ENCODE measurements around the gene GP1BB.

Gene GP1BB

GRCh38 chr22:19742160-19743066, 19.1 kb downstream of the GP1BB start:
- no peaks in the 10 kb centered on the region for H3K36me3 ChIP-seq (ENCODE audit: control insufficient read depth, insufficient read depth, low read length)
- H3K27me3 ChIP-seq (replicated peaks; ENCODE audit: control insufficient read depth, insufficient read depth, low read length, poor library complexity, severe bottlenecking): no peaks in the 10 kb centered on the region
- H3K4me3 ChIP-seq (ENCODE audit: insufficient read depth, low read depth, low read length, poor library complexity, severe bottlenecking): no peak overlapping the region
- no peak for DNase-seq
- H3K27ac ChIP-seq (ENCODE audit: insufficient read depth, low read length, poor library complexity, severe bottlenecking): no peak overlapping the region
- H3K9me3 ChIP-seq (ENCODE audit: control insufficient read depth, low read length): no peaks in the 10 kb centered on the region
- no peaks in the 10 kb centered on the region for H3K4me1 ChIP-seq (ENCODE audit: control insufficient read depth, insufficient read depth, low read length, poor library complexity, severe bottlenecking)

GRCh38 chr22:19743081-19743480, 19.7 kb downstream of the GP1BB start:
- H3K4me3 ChIP-seq (ENCODE audit: insufficient read depth, low read depth, low read length, poor library complexity, severe bottlenecking): no peak overlapping the region
- no peaks in the 10 kb centered on the region for H3K9me3 ChIP-seq (ENCODE audit: control insufficient read depth, low read length)
- H3K4me1 ChIP-seq (ENCODE audit: control insufficient read depth, insufficient read depth, low read length, poor library complexity, severe bottlenecking): no peaks in the 10 kb centered on the region
- no peak for DNase-seq
- H3K27me3 ChIP-seq (replicated peaks; ENCODE audit: control insufficient read depth, insufficient read depth, low read length, poor library complexity, severe bottlenecking): no peaks in the 10 kb centered on the region
- H3K27ac ChIP-seq (ENCODE audit: insufficient read depth, low read length, poor library complexity, severe bottlenecking): no peak overlapping the region
- H3K36me3 ChIP-seq (ENCODE audit: control insufficient read depth, insufficient read depth, low read length): no peaks in the 10 kb centered on the region

- Histone ChIP-seq H3K27ac (ENCODE audit: insufficient read depth, low read length, poor library complexity, severe bottlenecking) (no peak overlapping the region), H3K36me3 (ENCODE audit: control insufficient read depth, insufficient read depth, low read length) (no peaks in the 10 kb centered on the region), H3K4me1 (ENCODE audit: control insufficient read depth, insufficient read depth, low read length, poor library complexity, severe bottlenecking) (no peaks in the 10 kb centered on the region), H3K27me3 (replicated peaks; ENCODE audit: control insufficient read depth, insufficient read depth, low read length, poor library complexity, severe bottlenecking) (no peaks in the 10 kb centered on the region), H3K9me3 (ENCODE audit: control insufficient read depth, low read length) (no peaks in the 10 kb centered on the region), H3K4me3 (ENCODE audit: insufficient read depth, low read depth, low read length, poor library complexity, severe bottlenecking) (no peak overlapping the region)
- no peak for DNase-seq
Measured at GRCh38 chr22:19743651-19744050, 20.3 kb downstream of the GP1BB start.

GRCh38 chr22:19744350-19745006, 21.1 kb downstream of the GP1BB start:
- H3K27me3 ChIP-seq (replicated peaks; ENCODE audit: control insufficient read depth, insufficient read depth, low read length, poor library complexity, severe bottlenecking): no peaks in the 10 kb centered on the region
- no peak for DNase-seq
- no peak overlapping the region for H3K27ac ChIP-seq (ENCODE audit: insufficient read depth, low read length, poor library complexity, severe bottlenecking)

GRCh38 chr22:19745155-19746101, 22.1 kb downstream of the GP1BB start:
- Histone ChIP-seq H3K27me3 (replicated peaks; ENCODE audit: control insufficient read depth, insufficient read depth, low read length, poor library complexity, severe bottlenecking) (no peaks in the 10 kb centered on the region), H3K9me3 (ENCODE audit: control insufficient read depth, low read length) (no peaks in the 10 kb centered on the region), H3K36me3 (ENCODE audit: control insufficient read depth, insufficient read depth, low read length) (no peaks in the 10 kb centered on the region), H3K27ac (ENCODE audit: insufficient read depth, low read length, poor library complexity, severe bottlenecking) (no peak overlapping the region), H3K4me3 (ENCODE audit: insufficient read depth, low read depth, low read length, poor library complexity, severe bottlenecking) (no peak overlapping the region), H3K4me1 (ENCODE audit: control insufficient read depth, insufficient read depth, low read length, poor library complexity, severe bottlenecking) (no peaks in the 10 kb centered on the region)
- DNase-seq: no peak

More at GRCh38 chr22:19744350-19745006, 21.1 kb downstream of the GP1BB start:
- Histone ChIP-seq H3K4me3 (ENCODE audit: insufficient read depth, low read depth, low read length, poor library complexity, severe bottlenecking) (no peak overlapping the region), H3K36me3 (ENCODE audit: control insufficient read depth, insufficient read depth, low read length) (no peaks in the 10 kb centered on the region), H3K9me3 (ENCODE audit: control insufficient read depth, low read length) (no peaks in the 10 kb centered on the region), H3K4me1 (ENCODE audit: control insufficient read depth, insufficient read depth, low read length, poor library complexity, severe bottlenecking) (no peaks in the 10 kb centered on the region)

- Histone ChIP-seq H3K36me3 (ENCODE audit: control insufficient read depth, insufficient read depth, low read length) (no peaks in the 10 kb centered on the region), H3K27me3 (replicated peaks; ENCODE audit: control insufficient read depth, insufficient read depth, low read length, poor library complexity, severe bottlenecking) (no peaks in the 10 kb centered on the region), H3K27ac (ENCODE audit: insufficient read depth, low read length, poor library complexity, severe bottlenecking) (no peak overlapping the region), H3K4me1 (ENCODE audit: control insufficient read depth, insufficient read depth, low read length, poor library complexity, severe bottlenecking) (no peaks in the 10 kb centered on the region), H3K4me3 (ENCODE audit: insufficient read depth, low read depth, low read length, poor library complexity, severe bottlenecking) (no peak overlapping the region), H3K9me3 (ENCODE audit: control insufficient read depth, low read length) (no peaks in the 10 kb centered on the region)
- no peak for DNase-seq
Measured at GRCh38 chr22:19746726-19747125, 23.4 kb downstream of the GP1BB start.

- no peak overlapping the region for H3K27ac ChIP-seq (ENCODE audit: insufficient read depth, low read length, poor library complexity, severe bottlenecking)
- no peaks in the 10 kb centered on the region for H3K27me3 ChIP-seq (replicated peaks; ENCODE audit: control insufficient read depth, insufficient read depth, low read length, poor library complexity, severe bottlenecking)
- H3K36me3 ChIP-seq (ENCODE audit: control insufficient read depth, insufficient read depth, low read length): no peaks in the 10 kb centered on the region
- no peaks in the 10 kb centered on the region for H3K4me1 ChIP-seq (ENCODE audit: control insufficient read depth, insufficient read depth, low read length, poor library complexity, severe bottlenecking)
- H3K4me3 ChIP-seq (ENCODE audit: insufficient read depth, low read depth, low read length, poor library complexity, severe bottlenecking): no peak overlapping the region
- no peak for DNase-seq
- no peaks in the 10 kb centered on the region for H3K9me3 ChIP-seq (ENCODE audit: control insufficient read depth, low read length)
Measured at GRCh38 chr22:19747551-19747950, 24.2 kb downstream of the GP1BB start.

- DNase-seq: no peak
- no peaks in the 10 kb centered on the region for H3K36me3 ChIP-seq (ENCODE audit: control insufficient read depth, insufficient read depth, low read length)
- H3K4me3 ChIP-seq (ENCODE audit: insufficient read depth, low read depth, low read length, poor library complexity, severe bottlenecking): no peak overlapping the region
- no peak overlapping the region for H3K27ac ChIP-seq (ENCODE audit: insufficient read depth, low read length, poor library complexity, severe bottlenecking)
- H3K4me1 ChIP-seq (ENCODE audit: control insufficient read depth, insufficient read depth, low read length, poor library complexity, severe bottlenecking): no peaks in the 10 kb centered on the region
- no peaks in the 10 kb centered on the region for H3K27me3 ChIP-seq (replicated peaks; ENCODE audit: control insufficient read depth, insufficient read depth, low read length, poor library complexity, severe bottlenecking)
- no peaks in the 10 kb centered on the region for H3K9me3 ChIP-seq (ENCODE audit: control insufficient read depth, low read length)
Measured at GRCh38 chr22:19748139-19748538, 24.8 kb downstream of the GP1BB start.

- H3K36me3 ChIP-seq (ENCODE audit: control insufficient read depth, insufficient read depth, low read length): no peaks in the 10 kb centered on the region
- no peak overlapping the region for H3K4me3 ChIP-seq (ENCODE audit: insufficient read depth, low read depth, low read length, poor library complexity, severe bottlenecking)
- H3K27ac ChIP-seq (ENCODE audit: insufficient read depth, low read length, poor library complexity, severe bottlenecking): no peak overlapping the region
- H3K9me3 ChIP-seq (ENCODE audit: control insufficient read depth, low read length): no peaks in the 10 kb centered on the region
- no peaks in the 10 kb centered on the region for H3K27me3 ChIP-seq (replicated peaks; ENCODE audit: control insufficient read depth, insufficient read depth, low read length, poor library complexity, severe bottlenecking)
- H3K4me1 ChIP-seq (ENCODE audit: control insufficient read depth, insufficient read depth, low read length, poor library complexity, severe bottlenecking): no peaks in the 10 kb centered on the region
- no peak for DNase-seq
Measured at GRCh38 chr22:19748991-19749664, 25.8 kb downstream of the GP1BB start.
